CD1c-positive myeloid dendritic cell (primary cell): ENCODE results near the gene FAM193A.
"Not testable (repeated sequence)": the region's sequence is repeated elsewhere in the genome, so short reads cannot be mapped to it uniquely, and the experiment has no call there.

Experiments used
- DNase-seq: peaks from one replicate; pipeline ENCODE4 v3.0.0-alpha.2; 2016; ENCODE audit errors: extremely low spot score

The FAM193A gene

GRCh38 chr4:2615821-2616220 lies 79.4 kb downstream of the FAM193A start:
- DNase-seq: no peak

DNA sequence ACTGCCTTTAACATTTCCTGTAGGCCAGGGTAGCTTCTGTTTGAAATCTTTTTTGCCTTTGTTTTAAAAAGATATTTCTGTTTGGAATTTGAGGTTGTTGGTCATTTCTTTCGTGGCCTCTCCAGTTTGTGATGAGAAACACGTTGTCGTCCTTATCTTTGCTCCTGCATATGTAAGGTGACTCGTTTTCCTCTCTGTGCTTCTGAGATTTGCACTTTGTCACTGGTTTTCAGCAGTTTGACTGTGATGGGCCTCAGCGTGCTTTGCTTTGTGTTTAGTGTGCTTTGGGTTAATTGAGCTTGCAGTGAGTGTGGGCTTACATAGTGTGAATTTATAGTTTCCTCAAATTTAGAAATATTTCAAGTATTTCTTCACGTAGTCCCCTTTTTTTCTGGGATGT lies 81.5 kb downstream of the FAM193A start:
- DNase-seq: no peak

DNA sequence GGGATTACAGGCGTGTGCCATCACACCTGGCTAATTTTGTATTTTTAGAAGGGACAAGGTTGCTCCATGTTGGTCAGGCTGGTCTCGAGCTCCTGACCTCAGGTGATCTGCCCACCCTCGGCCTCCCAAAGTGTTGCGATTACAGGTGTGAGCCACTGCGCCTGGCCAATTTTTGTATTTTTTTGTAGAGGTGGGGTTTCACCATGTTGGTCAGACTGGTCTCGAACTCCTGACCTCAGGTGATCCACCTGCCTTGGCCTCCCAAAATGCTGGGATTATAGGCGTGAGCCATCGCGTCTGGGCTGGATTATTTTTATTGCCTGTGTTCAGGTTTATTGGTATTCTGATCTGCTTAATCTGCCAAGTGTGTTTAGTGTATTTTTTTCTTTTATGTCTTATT lies 82.3 kb downstream of the FAM193A start:
- not testable (repeated sequence) for DNase-seq

DNA sequence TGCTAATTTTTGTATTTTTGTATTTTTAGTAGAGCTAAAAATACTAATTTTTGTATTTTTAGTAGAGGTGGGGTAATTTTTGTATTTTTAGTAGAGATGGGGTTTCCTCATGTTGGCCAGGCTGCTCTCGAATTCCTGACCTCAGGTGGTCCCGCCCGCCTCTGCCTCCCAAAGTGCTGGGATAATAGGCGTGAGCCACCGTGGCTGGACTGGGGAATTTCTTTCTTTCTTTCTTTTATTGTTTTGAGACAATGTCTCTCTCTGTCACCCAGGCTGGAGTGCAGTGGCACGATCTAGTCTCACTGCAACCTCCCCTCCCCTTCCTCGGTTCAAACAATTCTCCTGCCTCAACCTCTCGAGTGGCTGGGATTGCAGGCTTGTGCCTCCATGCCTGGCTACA lies 83.0 kb downstream of the FAM193A start:
- no peak for DNase-seq

DNA sequence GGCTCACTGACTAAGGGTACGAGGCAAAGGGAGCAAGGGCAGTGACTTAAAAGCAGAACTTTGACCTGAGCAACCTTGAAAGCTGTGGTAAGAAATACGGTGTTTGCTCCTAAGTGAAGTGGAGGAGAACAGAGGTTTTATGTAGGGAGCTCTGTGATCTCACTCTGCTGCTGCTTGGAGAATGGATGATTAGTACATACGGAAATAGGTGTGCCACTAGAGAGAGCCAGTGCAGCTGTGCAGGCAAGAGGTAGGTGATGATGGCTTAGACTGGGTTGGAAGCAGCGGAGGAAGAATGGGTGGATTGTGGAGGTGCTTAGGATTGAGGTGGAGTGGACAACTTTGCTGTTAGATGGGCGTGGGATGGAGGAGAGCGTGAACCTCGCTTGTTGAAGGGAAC lies 85.0 kb downstream of the FAM193A start:
- DNase-seq: no peak

DNA sequence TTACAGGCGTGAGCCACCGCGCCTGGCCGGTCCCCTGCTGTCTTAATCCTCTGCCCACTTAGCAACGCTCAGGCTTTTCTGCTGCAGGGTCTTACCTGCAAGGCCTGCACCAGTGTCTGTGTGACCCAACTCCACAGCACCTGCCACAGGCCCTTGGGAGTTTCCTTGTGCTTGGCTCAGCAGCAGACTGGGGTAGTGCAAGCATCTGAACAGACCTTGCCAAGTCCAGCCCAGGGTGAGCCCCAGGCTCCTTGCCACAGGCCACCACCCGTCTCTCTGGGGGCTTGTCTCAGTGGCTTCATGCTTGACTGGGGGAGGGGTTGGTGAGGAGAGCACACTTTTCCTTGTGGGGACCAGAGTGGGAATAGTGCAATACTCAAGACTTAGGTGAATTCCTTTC lies 87.0 kb downstream of the FAM193A start:
- no peak for DNase-seq

GRCh38 chr4:2624782-2625530 lies 88.5 kb downstream of the FAM193A start:
- DNase-seq: no peak

- DNase-seq: no peak
These were observed 89.8 kb downstream of the FAM193A start for GRCh38 chr4:2626231-2626630.

- no peak for DNase-seq
These were observed 94.3 kb downstream of the FAM193A start for GRCh38 chr4:2630556-2631273.

GRCh38 chr4:2634014-2634413 lies 97.6 kb downstream of the FAM193A start:
- DNase-seq: no peak

DNA sequence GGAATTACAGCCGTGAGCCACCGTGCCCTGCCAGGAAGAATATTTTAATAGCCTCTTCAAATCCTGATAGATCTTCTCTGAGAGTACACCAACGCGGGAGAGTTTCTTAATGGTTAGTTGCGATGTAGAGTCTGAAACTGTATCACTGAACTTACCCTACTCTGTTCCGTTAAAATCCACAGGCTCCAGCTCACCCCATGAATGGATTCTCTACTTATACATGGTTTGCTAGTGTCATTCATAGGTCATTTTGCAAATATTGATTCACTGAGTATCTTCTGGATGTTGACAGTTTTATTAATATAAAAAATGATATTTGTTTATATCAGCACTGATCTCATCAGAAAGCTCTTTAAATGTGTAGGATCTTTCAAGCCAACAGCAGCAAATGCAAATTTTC lies 99.9 kb downstream of the FAM193A start:
- DNase-seq: no peak

DNA sequence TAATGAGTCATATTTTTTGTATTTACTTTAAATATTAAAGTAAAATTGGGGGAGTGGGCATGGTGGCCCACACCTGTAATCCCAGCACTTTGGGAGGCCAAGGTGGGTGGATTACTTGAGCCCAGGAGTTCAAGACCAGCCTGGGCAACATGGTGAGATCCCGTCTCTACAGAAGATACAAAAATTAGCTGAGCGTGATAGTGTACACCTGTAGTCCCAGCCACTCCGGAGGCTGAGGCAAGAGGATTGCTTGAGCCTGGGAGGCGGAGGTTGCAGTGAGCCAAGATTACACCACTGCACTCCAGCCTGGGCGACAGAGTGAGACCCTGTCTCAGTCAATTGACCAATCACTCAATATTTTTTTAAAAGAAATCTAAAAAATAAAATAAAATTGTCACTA lies 100.5 kb downstream of the FAM193A start:
- DNase-seq: not testable (repeated sequence)

- no peak for DNase-seq
These were observed 101.6 kb downstream of the FAM193A start for GRCh38 chr4:2637956-2638552.

- no peak for DNase-seq
These were observed 102.3 kb downstream of the FAM193A start for GRCh38 chr4:2638730-2639129.

GRCh38 chr4:2642968-2643367 lies 106.5 kb downstream of the FAM193A start:
- DNase-seq: no peak

- no peak for DNase-seq
These were observed 107.1 kb downstream of the FAM193A start for GRCh38 chr4:2643555-2643954.

DNA sequence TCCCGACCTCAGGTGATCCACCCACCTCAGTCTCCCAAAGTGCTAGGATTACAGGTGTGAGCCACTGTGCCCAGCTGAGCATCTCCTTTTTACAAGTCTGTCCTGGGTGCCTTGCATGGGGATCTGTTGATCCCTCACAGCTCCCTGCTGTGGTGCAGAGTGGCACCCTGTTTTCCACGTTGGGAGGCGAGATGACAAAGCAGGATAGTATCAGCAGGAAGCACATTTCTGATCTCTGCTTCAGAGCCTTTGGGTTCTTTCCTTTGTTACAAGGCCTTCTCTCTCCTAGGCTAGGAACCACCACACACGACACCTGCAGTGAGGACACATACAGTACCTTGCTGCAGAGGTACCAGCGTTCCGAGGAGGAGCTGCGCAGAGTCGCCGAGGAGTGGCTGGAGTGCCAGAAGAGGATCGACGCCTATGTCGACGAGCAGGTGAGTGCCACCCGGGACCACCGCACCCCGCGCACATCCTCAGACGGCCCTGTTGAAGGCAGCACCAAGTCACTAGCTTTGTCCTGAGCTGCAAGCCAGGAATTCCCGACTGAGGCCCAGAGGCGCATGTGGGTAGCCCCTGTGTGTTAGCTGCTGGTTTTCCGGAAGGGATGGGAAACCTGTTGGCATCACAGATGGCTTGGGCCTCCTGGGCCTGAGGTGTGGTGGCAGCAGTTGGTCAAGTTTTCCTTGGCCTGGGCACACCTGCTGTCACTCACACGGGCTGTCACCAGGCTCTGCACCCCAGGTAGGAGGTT lies 110.1 kb downstream of the FAM193A start:
- no peak for DNase-seq

DNA sequence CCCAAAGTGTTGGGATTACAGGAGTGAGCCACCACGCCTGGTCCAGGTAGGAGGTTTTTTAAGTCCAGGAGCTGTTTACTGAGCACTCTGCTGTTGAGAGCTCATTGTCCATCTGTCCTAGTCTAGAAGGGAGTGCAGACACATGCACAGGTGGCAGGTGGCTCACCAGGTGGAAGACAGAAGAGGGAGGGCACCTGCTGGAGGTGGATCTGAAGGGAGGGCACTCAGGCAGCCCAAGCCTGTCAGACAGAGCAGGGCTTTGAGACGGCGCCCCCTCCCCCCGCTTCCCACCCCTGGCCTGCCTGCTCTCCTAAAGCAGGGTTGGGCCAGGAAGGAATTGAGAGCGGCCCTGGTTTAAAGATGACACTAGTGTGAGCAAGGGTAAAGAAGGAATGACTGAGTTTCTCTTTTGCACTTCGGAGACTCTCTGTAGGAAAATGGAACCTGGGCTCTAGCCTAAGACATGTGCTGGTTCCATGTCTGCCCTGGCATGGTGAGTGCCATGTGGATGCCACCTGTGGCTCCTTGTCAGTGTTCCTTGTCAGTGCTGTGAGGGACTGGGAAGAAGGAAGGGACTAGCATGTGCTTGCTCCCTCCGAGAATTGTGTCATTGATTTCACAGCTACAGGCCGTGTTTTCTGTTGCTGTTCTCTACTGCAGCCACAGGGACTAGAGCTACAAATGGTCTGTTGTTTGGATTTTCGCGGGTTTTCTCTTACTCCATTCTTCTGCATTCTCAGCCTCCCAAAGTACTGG lies 111.1 kb downstream of the FAM193A start:
- DNase-seq: no peak

- DNase-seq: no peak
These were observed 111.8 kb downstream of the FAM193A start for GRCh38 chr4:2648159-2648814.

DNA sequence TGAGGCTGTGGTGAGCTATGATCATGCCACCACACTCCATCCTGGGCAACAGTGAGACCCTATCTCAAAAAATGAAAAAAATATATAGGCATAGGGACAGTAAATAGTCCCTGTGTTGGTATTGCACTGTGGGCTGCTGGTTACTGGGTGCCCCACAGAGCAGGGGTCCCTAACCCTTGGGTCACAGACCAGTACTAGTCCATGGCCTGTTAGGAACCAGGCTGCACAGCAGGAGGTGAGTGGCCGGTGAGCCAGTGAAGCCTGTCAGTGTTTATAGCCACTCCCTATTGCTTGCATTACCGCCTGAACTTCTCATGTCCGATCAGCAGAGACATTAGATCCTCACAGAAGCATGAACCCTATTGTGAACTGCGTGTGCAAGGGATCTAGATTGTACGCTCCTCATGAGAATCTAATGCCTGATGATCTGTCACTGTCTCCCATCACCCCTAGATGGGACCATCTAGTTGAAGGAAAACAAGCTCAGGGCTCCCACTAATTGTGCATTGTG lies 113.2 kb downstream of the FAM193A start:
- DNase-seq: no peak

GRCh38 chr4:2650276-2650675 lies 113.8 kb downstream of the FAM193A start:
- no peak for DNase-seq
